Naive thymus-derived CD4-positive, alpha-beta T cell (primary cell): ENCODE results near the gene CDH6. TPM values are rescaled to one million over a fixed set of nuclear protein-coding genes. Genes with fewer than 3 reads are reported as not detected.

ENCODE experiments used
- ATAC-seq: fragments of 150-1000 bp; cut with Tn5 transposase; 2 replicates; pipeline ENCODE4 v1.10.0; 2021; ENCODE audit warnings: mild to moderate bottlenecking, moderate library complexity
- CTCF ChIA-PET: fragments of 350-600 bp; sonication (Branson Sonifier 250); formaldehyde crosslinking; loops from one replicate; lab custom pipeline; 2021; ENCODE audit warnings: antibody characterized with exemption; lab: Charles Lee
- POLR2A ChIA-PET: fragments of 350-600 bp; sonication (Branson Sonifier 250); formaldehyde crosslinking; loops from one replicate; lab custom pipeline; 2021; ENCODE audit warnings: antibody characterized with exemption, inconsistent platforms; lab: Charles Lee
- DNase-seq, 9 donors: peaks; one replicate each; pipeline versions ENCODE4 v3.0.0 to v3.0.0-alpha.2; 2020 to 2022; ENCODE audit warnings: mixed read lengths in 1 of 9
- H3K27ac ChIP-seq: one replicate; pipeline ENCODE4 v1.7.0; 2013; ENCODE audit warnings: mild to moderate bottlenecking, low read depth, low read length, moderate library complexity
- H3K27me3 ChIP-seq, 2 donors: one replicate each; pipeline ENCODE4 v1.7.0; 2013; ENCODE audit warnings: low read length in 2 of 2, mild to moderate bottlenecking in 2 of 2, moderate library complexity in 2 of 2; ENCODE audit not compliant: control insufficient read depth in 2 of 2, insufficient read depth in 2 of 2
- H3K36me3 ChIP-seq, 3 experiments: 1 replicate in 2 of 3; 2 replicates in 1 of 3; pipeline ENCODE4 v1.7.0; 2013; ENCODE audit warnings: low read length in 3 of 3, mild to moderate bottlenecking in 3 of 3, moderate library complexity in 1 of 3; ENCODE audit not compliant: insufficient read depth in 3 of 3, control insufficient read depth in 2 of 3
- H3K4me1 ChIP-seq, 2 donors: one replicate each; pipeline ENCODE4 v1.7.0; 2013; ENCODE audit warnings: low read length in 2 of 2, mild to moderate bottlenecking in 2 of 2, moderate library complexity in 1 of 2; ENCODE audit not compliant: control insufficient read depth in 2 of 2, insufficient read depth in 2 of 2
- H3K4me3 ChIP-seq: 2 replicates; pipeline ENCODE4 v1.7.0; 2013; ENCODE audit warnings: mild to moderate bottlenecking, low read length
- H3K9me3 ChIP-seq, 3 experiments: 1 replicate in 2 of 3; 2 replicates in 1 of 3; pipeline ENCODE4 v1.7.0; 2013; ENCODE audit warnings: low read length in 3 of 3; ENCODE audit not compliant: control insufficient read depth in 2 of 3
- H3K27ac Mint-ChIP-seq, 9 donors: one replicate each; pipeline ENCODE4 v1.8.0; 2020 to 2022; ENCODE audit warnings: mixed read lengths in 9 of 9, mild to moderate bottlenecking in 8 of 9, moderate library complexity in 5 of 9, inconsistent platforms in 2 of 9
- H3K27me3 Mint-ChIP-seq, 5 donors: one replicate each; pipeline ENCODE4 v1.8.0; 2021 to 2022; ENCODE audit warnings: mixed read lengths in 5 of 5, mild to moderate bottlenecking in 1 of 5
- H3K36me3 Mint-ChIP-seq, 5 donors: one replicate each; pipeline ENCODE4 v1.8.0; 2020 to 2022; ENCODE audit warnings: mixed read lengths in 5 of 5, mild to moderate bottlenecking in 3 of 5, inconsistent platforms in 1 of 5
- H3K4me1 Mint-ChIP-seq, 7 donors: one replicate each; pipeline ENCODE4 v1.8.0; 2020 to 2022; ENCODE audit warnings: mixed read lengths in 7 of 7, mild to moderate bottlenecking in 3 of 7, inconsistent platforms in 1 of 7
- H3K4me3 Mint-ChIP-seq, 10 donors: one replicate each; pipeline ENCODE4 v1.8.0; 2020 to 2022; ENCODE audit warnings: mild to moderate bottlenecking in 10 of 10, mixed read lengths in 10 of 10, moderate library complexity in 6 of 10, inconsistent platforms in 2 of 10
- H3K9me3 Mint-ChIP-seq, 11 donors: one replicate each; pipeline ENCODE4 v1.8.0; 2020 to 2022; ENCODE audit warnings: mixed read lengths in 11 of 11, mild to moderate bottlenecking in 4 of 11, inconsistent platforms in 1 of 11, moderate library complexity in 1 of 11
- intact Hi-C, 2 donors: fragments of 100-400 bp; cut with micrococcal nuclease; formaldehyde crosslinking; loops; one replicate each; pipeline ENCODE4 v1.15.1; 2023
- polyA plus RNA-seq, 2 donors: library from polyadenylated mRNA; unstranded; fragments of 300-500 nt; fragmentation: Illumina TruSeq; gene quantifications; one replicate each; pipeline ENCODE4 v1.2.3, GENCODE V29; 2021
- total RNA-seq, 6 experiments: library from RNA in 5 of 6; stranded (reverse) in 5 of 6; gene quantifications; 1 replicate in 5 of 6; 2 replicates in 1 of 6; pipeline ENCODE4 v1.2.3 and lab custom pipeline; 2021 to 2026

The CDH6 gene
- total and polyA plus RNA-seq, 7 experiments from 2014 or later = not detected

DNA sequence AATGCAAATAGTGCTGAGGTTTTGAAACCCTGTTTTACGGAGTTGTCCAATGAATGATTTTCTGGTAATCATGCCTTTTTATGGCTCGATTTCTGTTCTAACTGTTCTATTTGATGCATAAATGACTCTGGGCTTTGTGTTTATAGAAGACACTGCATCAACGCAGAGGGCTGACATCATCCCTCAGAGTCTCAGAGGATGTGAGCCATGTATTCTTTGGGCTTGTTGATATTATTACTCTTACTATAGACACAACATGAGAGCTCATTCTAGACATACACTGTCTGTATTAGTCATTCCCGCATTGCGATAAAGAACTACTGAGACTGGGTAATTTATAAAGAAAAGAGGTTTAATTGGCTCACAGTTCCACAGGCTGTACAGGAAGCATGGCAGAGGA lies 31.6 kb downstream of the CDH6 start:
- intact Hi-C loops = no loop called here
- H3K27me3 ChIP-seq = no peaks in the 10 kb centered on the region
- H3K4me3 Mint-ChIP-seq = no peak overlapping the region
- peaks cover 0 to 6% (median 0%) of the 10 kb centered on the region in 5 donors for H3K27me3 Mint-ChIP-seq
- ChIA-PET POLR2A (no interaction called here), CTCF (no interaction called here)
- ATAC-seq = no peak
- no peaks in the 10 kb centered on the region for H3K9me3 ChIP-seq
- no peak overlapping the region for H3K27ac Mint-ChIP-seq
- H3K4me1 ChIP-seq = no peaks in the 10 kb centered on the region
- no peak for DNase-seq
- H3K36me3 Mint-ChIP-seq = no peaks in the 10 kb centered on the region
- H3K27ac ChIP-seq = no peak overlapping the region
- H3K9me3 Mint-ChIP-seq = peaks cover 0 to 8% (median 2%) of the 10 kb centered on the region in 11 donors
- H3K4me1 Mint-ChIP-seq = no peaks in the 10 kb centered on the region
- no peaks in the 10 kb centered on the region for H3K36me3 ChIP-seq
- H3K4me3 ChIP-seq = no peak overlapping the region

DNA sequence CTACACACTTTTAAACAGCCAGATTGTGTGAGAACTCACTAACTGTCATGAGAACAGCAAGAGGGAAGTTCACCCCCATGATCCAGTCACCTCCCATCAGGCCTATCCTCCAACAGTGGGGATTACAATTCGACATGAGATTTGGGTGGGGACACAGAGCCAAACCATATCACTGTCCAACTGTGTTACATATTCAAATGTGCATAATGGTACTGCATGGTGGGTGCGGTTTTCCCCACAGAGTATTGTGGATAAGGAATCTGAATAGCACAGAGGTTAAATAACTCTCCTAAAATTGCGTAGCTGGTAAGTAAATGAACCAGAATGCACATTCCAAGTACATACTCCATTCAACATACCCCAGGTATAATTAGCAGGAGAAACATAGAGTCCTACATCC lies 32.1 kb downstream of the CDH6 start:
- Mint-ChIP-seq H3K4me1 (no peaks in the 10 kb centered on the region), H3K9me3 (peaks cover 0 to 8% (median 2%) of the 10 kb centered on the region in 11 donors), H3K27me3 (peaks cover 0 to 4% (median 0%) of the 10 kb centered on the region in 5 donors), H3K27ac (no peak overlapping the region), H3K4me3 (no peak overlapping the region), H3K36me3 (no peaks in the 10 kb centered on the region)
- DNase-seq (no peak), ATAC-seq (no peak)
- no peak overlapping the region for H3K4me3 ChIP-seq
- H3K27ac ChIP-seq = no peak overlapping the region
- intact Hi-C loops = no loop called here
- no peaks in the 10 kb centered on the region for H3K9me3 ChIP-seq
- H3K4me1 ChIP-seq = no peaks in the 10 kb centered on the region
- H3K36me3 ChIP-seq = no peaks in the 10 kb centered on the region
- ChIA-PET POLR2A (no interaction called here), CTCF (no interaction called here)
- no peaks in the 10 kb centered on the region for H3K27me3 ChIP-seq

GRCh38 chr5:31226651-31227050 lies 33.2 kb downstream of the CDH6 start:
- no peak overlapping the region for H3K27ac ChIP-seq
- no peaks in the 10 kb centered on the region for H3K36me3 ChIP-seq
- Mint-ChIP-seq H3K27me3 (peaks cover 0 to 4% (median 0%) of the 10 kb centered on the region in 5 donors), H3K4me1 (no peaks in the 10 kb centered on the region), H3K4me3 (no peak overlapping the region), H3K36me3 (no peaks in the 10 kb centered on the region), H3K9me3 (peaks cover 0 to 8% (median 2%) of the 10 kb centered on the region in 11 donors), H3K27ac (no peak overlapping the region)
- H3K27me3 ChIP-seq = no peaks in the 10 kb centered on the region
- ChIA-PET POLR2A (no interaction called here), CTCF (no interaction called here)
- no peak overlapping the region for H3K4me3 ChIP-seq
- ATAC-seq = no peak
- intact Hi-C loops = no loop called here
- no peaks in the 10 kb centered on the region for H3K4me1 ChIP-seq
- DNase-seq = no peak
- no peaks in the 10 kb centered on the region for H3K9me3 ChIP-seq

- no peaks in the 10 kb centered on the region for H3K27me3 ChIP-seq
- peaks cover 0 to 8% (median 2%) of the 10 kb centered on the region in 11 donors for H3K9me3 Mint-ChIP-seq
- H3K4me1 Mint-ChIP-seq = no peaks in the 10 kb centered on the region
- ChIA-PET POLR2A (no interaction called here), CTCF (no interaction called here)
- ATAC-seq (no peak), DNase-seq (no peak)
- intact Hi-C loops = no loop called here
- H3K27ac ChIP-seq = no peak overlapping the region
- H3K4me1 ChIP-seq = no peaks in the 10 kb centered on the region
- no peak overlapping the region for H3K27ac Mint-ChIP-seq
- no peaks in the 10 kb centered on the region for H3K36me3 Mint-ChIP-seq
- H3K36me3 ChIP-seq = no peaks in the 10 kb centered on the region
- H3K4me3 ChIP-seq = no peak overlapping the region
- H3K9me3 ChIP-seq = no peaks in the 10 kb centered on the region
- no peak overlapping the region for H3K4me3 Mint-ChIP-seq
- H3K27me3 Mint-ChIP-seq = no peaks in the 10 kb centered on the region
These were observed 35.8 kb downstream of the CDH6 start for GRCh38 chr5:31229266-31229665.

GRCh38 chr5:31231177-31231838 lies 37.8 kb downstream of the CDH6 start:
- H3K4me3 Mint-ChIP-seq = no peak overlapping the region
- no peak overlapping the region for H3K4me3 ChIP-seq
- peaks cover 0 to under 1% (median 0%) of the 10 kb centered on the region in 5 donors for H3K27me3 Mint-ChIP-seq
- intact Hi-C loops = no loop called here
- H3K27ac Mint-ChIP-seq = no peak overlapping the region
- H3K9me3 Mint-ChIP-seq = peaks cover 0 to 8% (median 1%) of the 10 kb centered on the region in 11 donors
- ChIA-PET POLR2A (no interaction called here), CTCF (no interaction called here)
- H3K4me1 Mint-ChIP-seq = no peaks in the 10 kb centered on the region
- no peaks in the 10 kb centered on the region for H3K4me1 ChIP-seq
- H3K9me3 ChIP-seq = no peaks in the 10 kb centered on the region
- no peaks in the 10 kb centered on the region for H3K36me3 ChIP-seq
- H3K36me3 Mint-ChIP-seq = no peaks in the 10 kb centered on the region
- DNase-seq (no peak), ATAC-seq (no peak)
- no peaks in the 10 kb centered on the region for H3K27me3 ChIP-seq
- H3K27ac ChIP-seq = no peak overlapping the region

DNA sequence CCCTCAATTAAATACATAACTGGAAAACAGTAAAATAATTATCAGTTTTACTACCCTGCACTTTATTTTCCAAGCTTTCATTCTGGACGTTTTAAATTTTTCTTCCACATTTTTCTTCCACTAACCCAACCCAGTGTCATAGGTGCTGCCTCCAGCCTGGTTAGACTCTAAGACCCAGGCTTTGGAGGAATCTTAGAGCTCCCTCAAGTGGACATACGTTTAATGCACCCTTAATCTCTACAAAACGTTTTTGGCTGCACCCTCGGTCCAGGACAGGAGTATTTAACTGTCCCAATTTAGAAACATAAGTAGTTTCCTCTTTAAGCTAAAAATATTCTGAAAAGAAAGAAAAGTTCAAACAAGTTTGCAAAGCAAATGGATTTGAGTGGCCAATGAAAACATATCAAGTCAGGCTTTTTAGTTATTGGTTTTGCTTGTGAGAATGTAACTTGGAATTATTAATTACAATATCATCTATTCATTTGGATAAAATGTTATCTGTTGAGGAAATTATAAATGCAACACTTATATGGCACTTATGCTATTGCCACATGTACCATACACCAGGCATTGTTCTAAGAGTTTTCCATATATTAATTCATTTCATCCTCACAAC lies 38.9 kb downstream of the CDH6 start:
- Mint-ChIP-seq H3K9me3 (peaks cover 0 to 8% (median 0%) of the 10 kb centered on the region in 11 donors), H3K27me3 (peaks cover 0 to 7% (median 0%) of the 10 kb centered on the region in 5 donors), H3K27ac (no peak overlapping the region), H3K4me3 (no peak overlapping the region), H3K36me3 (no peaks in the 10 kb centered on the region), H3K4me1 (no peaks in the 10 kb centered on the region)
- Histone ChIP-seq H3K9me3 (no peaks in the 10 kb centered on the region), H3K27me3 (no peaks in the 10 kb centered on the region), H3K4me1 (no peaks in the 10 kb centered on the region), H3K27ac (no peak overlapping the region), H3K4me3 (no peak overlapping the region), H3K36me3 (no peaks in the 10 kb centered on the region)
- intact Hi-C loops = no loop called here
- ATAC-seq = no peak
- ChIA-PET POLR2A (no interaction called here), CTCF (no interaction called here)
- DNase-seq = no peak

- CTCF ChIA-PET = no interaction called here
- intact Hi-C loops = no loop called here
- no peak for ATAC-seq
- H3K27me3 Mint-ChIP-seq = peaks cover 0 to 7% (median 0%) of the 10 kb centered on the region in 5 donors
- no peak overlapping the region for H3K4me3 Mint-ChIP-seq
- Histone ChIP-seq H3K4me3 (no peak overlapping the region), H3K27ac (no peak overlapping the region), H3K4me1 (no peaks in the 10 kb centered on the region), H3K9me3 (no peaks in the 10 kb centered on the region), H3K27me3 (no peaks in the 10 kb centered on the region), H3K36me3 (no peaks in the 10 kb centered on the region)
- no peak overlapping the region for H3K27ac Mint-ChIP-seq
- peaks cover 0 to 3% (median 0%) of the 10 kb centered on the region in 11 donors for H3K9me3 Mint-ChIP-seq
- POLR2A ChIA-PET = no interaction called here
- H3K4me1 Mint-ChIP-seq = no peaks in the 10 kb centered on the region
- no peaks in the 10 kb centered on the region for H3K36me3 Mint-ChIP-seq
- DNase-seq = no peak
These were observed 41.9 kb downstream of the CDH6 start for GRCh38 chr5:31235381-31235780.
